Natural killer cell (primary cell): ENCODE measurements around the gene GON7. TPM values are rescaled to one million over a fixed set of nuclear protein-coding genes. Genes with fewer than 3 reads are reported as not detected.
"Not testable (repeated sequence)": the region's sequence is repeated elsewhere in the genome, so short reads cannot be mapped to it uniquely, and the experiment has no call there.

Source experiments
- ATAC-seq, 3 donors: fragments of 150-1000 bp in 2 of 3; fragments of 200-7000 bp in 1 of 3; cut with Tn5 transposase; 1 replicate in 1 of 3; 2 replicates in 2 of 3; pipeline ENCODE4 v1.10.0; 2021; ENCODE audit warnings: mild to moderate bottlenecking in 2 of 3, moderate library complexity in 2 of 3
- DNase-seq, 2 donors: peaks; one replicate each; pipeline versions ENCODE4 v3.0.0 to v3.0.0-alpha.2; 2013 to 2021; ENCODE audit warnings: mixed read lengths in 1 of 2
- H3K27ac ChIP-seq: one replicate; pipeline ENCODE4 v1.5.1; 2013; ENCODE audit warnings: mild to moderate bottlenecking, low read length
- H3K27me3 ChIP-seq: one replicate; pipeline ENCODE4 v1.6.1; 2013; ENCODE audit warnings: low read length; ENCODE audit not compliant: control insufficient read depth, insufficient read depth
- H3K36me3 ChIP-seq: one replicate; pipeline ENCODE4 v1.6.1; 2013; ENCODE audit warnings: low read length; ENCODE audit not compliant: control insufficient read depth, insufficient read depth
- H3K4me1 ChIP-seq: one replicate; pipeline ENCODE4 v1.6.1; 2013; ENCODE audit warnings: low read length; ENCODE audit not compliant: control insufficient read depth, insufficient read depth
- H3K4me3 ChIP-seq: one replicate; pipeline ENCODE4 v1.5.1; 2013; ENCODE audit warnings: low read length
- H3K9me3 ChIP-seq: one replicate; pipeline ENCODE4 v1.6.1; 2013; ENCODE audit warnings: low read length; ENCODE audit not compliant: control insufficient read depth, insufficient read depth
- H3K27ac Mint-ChIP-seq, 2 donors: one replicate each; pipeline ENCODE4 v1.8.0; 2022; ENCODE audit warnings: mild to moderate bottlenecking in 2 of 2, mixed read lengths in 2 of 2, moderate library complexity in 1 of 2
- H3K27me3 Mint-ChIP-seq, 2 donors: one replicate each; pipeline ENCODE4 v1.8.0; 2022; ENCODE audit warnings: low read depth in 2 of 2, mixed read lengths in 2 of 2
- H3K36me3 Mint-ChIP-seq: one replicate; pipeline ENCODE4 v1.8.0; 2022; ENCODE audit warnings: mixed read lengths
- H3K4me1 Mint-ChIP-seq, 2 donors: one replicate each; pipeline ENCODE4 v1.8.0; 2022; ENCODE audit warnings: mixed read lengths in 2 of 2
- H3K4me3 Mint-ChIP-seq: one replicate; pipeline ENCODE4 v1.8.0; 2022; ENCODE audit warnings: mild to moderate bottlenecking, moderate library complexity, mixed read lengths
- H3K9me3 Mint-ChIP-seq, 2 donors: one replicate each; pipeline ENCODE4 v1.8.0; 2022; ENCODE audit warnings: mixed read lengths in 2 of 2
- WGBS: methylation state at CpG from one replicate; pipeline ENCODE4 v1.1.7; 2013; ENCODE audit warnings: missing lambda C conversion rate; ENCODE audit not compliant: insufficient coverage; 5-methylcytosine and 5-hydroxymethylcytosine counted together
- intact Hi-C: fragments of 100-400 bp; cut with micrococcal nuclease; formaldehyde crosslinking; loops from one replicate; pipeline ENCODE4 v1.14.2; 2022
- total RNA-seq, 4 donors: library from RNA; stranded (reverse); fragments of 120-200 nt in 1 of 4; gene quantifications; one replicate each; pipeline versions ENCODE4 v1.2.3 to v1.2.4, GENCODE V29; 2013 to 2022
- TF ChIP-seq, protein P1 (sequence below): fragments of 200-600 bp; IDR thresholded peaks from one replicate; pipeline ENCODE4 v1.8.0; 2022; ENCODE audit warnings: antibody characterized with exemption

The GON7 gene
- total RNA-seq, 3 donors from 2014 or later (not counting 1 experiment from before 2014, with no cell fraction given): 3.2 to 6.6 (median 5.2) TPM

GRCh38 chr14:93175492-93175891, 31.4 kb downstream of the GON7 start:
- intact Hi-C loops: no loop called here
- no peak overlapping the region for H3K27ac Mint-ChIP-seq
- ATAC-seq (no peak), DNase-seq (no peak)
- no peaks in the 10 kb centered on the region for H3K36me3 Mint-ChIP-seq
- no peaks in the 10 kb centered on the region for H3K9me3 Mint-ChIP-seq
- H3K36me3 ChIP-seq: no peaks in the 10 kb centered on the region
- no peak overlapping the region for H3K4me3 Mint-ChIP-seq
- H3K4me1 Mint-ChIP-seq: no peaks in the 10 kb centered on the region
- H3K4me3 ChIP-seq: no peak overlapping the region
- TF ChIP-seq, protein P1, sequence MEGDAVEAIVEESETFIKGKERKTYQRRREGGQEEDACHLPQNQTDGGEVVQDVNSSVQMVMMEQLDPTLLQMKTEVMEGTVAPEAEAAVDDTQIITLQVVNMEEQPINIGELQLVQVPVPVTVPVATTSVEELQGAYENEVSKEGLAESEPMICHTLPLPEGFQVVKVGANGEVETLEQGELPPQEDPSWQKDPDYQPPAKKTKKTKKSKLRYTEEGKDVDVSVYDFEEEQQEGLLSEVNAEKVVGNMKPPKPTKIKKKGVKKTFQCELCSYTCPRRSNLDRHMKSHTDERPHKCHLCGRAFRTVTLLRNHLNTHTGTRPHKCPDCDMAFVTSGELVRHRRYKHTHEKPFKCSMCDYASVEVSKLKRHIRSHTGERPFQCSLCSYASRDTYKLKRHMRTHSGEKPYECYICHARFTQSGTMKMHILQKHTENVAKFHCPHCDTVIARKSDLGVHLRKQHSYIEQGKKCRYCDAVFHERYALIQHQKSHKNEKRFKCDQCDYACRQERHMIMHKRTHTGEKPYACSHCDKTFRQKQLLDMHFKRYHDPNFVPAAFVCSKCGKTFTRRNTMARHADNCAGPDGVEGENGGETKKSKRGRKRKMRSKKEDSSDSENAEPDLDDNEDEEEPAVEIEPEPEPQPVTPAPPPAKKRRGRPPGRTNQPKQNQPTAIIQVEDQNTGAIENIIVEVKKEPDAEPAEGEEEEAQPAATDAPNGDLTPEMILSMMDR: no peak
- WGBS: 97% methylated on average over 3 of the region's 6 CpGs
- H3K4me1 ChIP-seq: no peaks in the 10 kb centered on the region
- H3K27ac ChIP-seq: no peak overlapping the region
- H3K9me3 ChIP-seq: no peaks in the 10 kb centered on the region
- H3K27me3 Mint-ChIP-seq: peaks cover 0 to 2% of the 10 kb centered on the region in 2 donors
- no peaks in the 10 kb centered on the region for H3K27me3 ChIP-seq

- H3K27ac ChIP-seq, H3K36me3 ChIP-seq, ATAC-seq, H3K27ac Mint-ChIP-seq, intact Hi-C loops, DNase-seq, H3K27me3 Mint-ChIP-seq, H3K9me3 ChIP-seq, H3K36me3 Mint-ChIP-seq, H3K27me3 ChIP-seq, H3K4me3 ChIP-seq, H3K4me1 ChIP-seq, H3K4me1 Mint-ChIP-seq, H3K9me3 Mint-ChIP-seq, H3K4me3 Mint-ChIP-seq: not testable (repeated sequence)
- 89% methylated on average over 5 of the region's 5 CpGs for WGBS
These were observed 32.1 kb downstream of the GON7 start for GRCh38 chr14:93174731-93175130.

- H3K36me3 Mint-ChIP-seq: no peaks in the 10 kb centered on the region
- H3K4me1 Mint-ChIP-seq: no peaks in the 10 kb centered on the region
- peaks cover 0 to 2% of the 10 kb centered on the region in 2 donors for H3K27me3 Mint-ChIP-seq
- Histone ChIP-seq H3K9me3 (no peaks in the 10 kb centered on the region), H3K27me3 (no peaks in the 10 kb centered on the region), H3K4me1 (no peaks in the 10 kb centered on the region), H3K27ac (no peak overlapping the region), H3K36me3 (no peaks in the 10 kb centered on the region), H3K4me3 (no peak overlapping the region)
- ATAC-seq (no peak), DNase-seq (no peak)
- no peak overlapping the region for H3K4me3 Mint-ChIP-seq
- H3K9me3 Mint-ChIP-seq: no peaks in the 10 kb centered on the region
- H3K27ac Mint-ChIP-seq: no peak overlapping the region
- 82% methylated on average over 10 of the region's 10 CpGs for WGBS
- TF ChIP-seq, protein P1: no peak
- intact Hi-C loops: no loop called here
These were observed 32.9 kb downstream of the GON7 start for GRCh38 chr14:93173943-93174395.

GRCh38 chr14:93171376-93171775, 35.5 kb downstream of the GON7 start:
- ATAC-seq (no peak), DNase-seq (no peak)
- H3K9me3 ChIP-seq: no peaks in the 10 kb centered on the region
- H3K27me3 ChIP-seq: no peaks in the 10 kb centered on the region
- intact Hi-C loops: no loop called here
- no peaks in the 10 kb centered on the region for H3K36me3 ChIP-seq
- Mint-ChIP-seq H3K36me3 (no peaks in the 10 kb centered on the region), H3K4me3 (no peak overlapping the region), H3K27me3 (peaks cover 0 to 2% of the 10 kb centered on the region in 2 donors), H3K27ac (no peak overlapping the region), H3K4me1 (no peaks in the 10 kb centered on the region), H3K9me3 (no peaks in the 10 kb centered on the region)
- H3K4me1 ChIP-seq: no peaks in the 10 kb centered on the region
- H3K4me3 ChIP-seq: no peak overlapping the region
- H3K27ac ChIP-seq: no peak overlapping the region
- TF ChIP-seq, protein P1: no peak
- WGBS: 66% methylated on average over 4 of the region's 4 CpGs

DNA sequence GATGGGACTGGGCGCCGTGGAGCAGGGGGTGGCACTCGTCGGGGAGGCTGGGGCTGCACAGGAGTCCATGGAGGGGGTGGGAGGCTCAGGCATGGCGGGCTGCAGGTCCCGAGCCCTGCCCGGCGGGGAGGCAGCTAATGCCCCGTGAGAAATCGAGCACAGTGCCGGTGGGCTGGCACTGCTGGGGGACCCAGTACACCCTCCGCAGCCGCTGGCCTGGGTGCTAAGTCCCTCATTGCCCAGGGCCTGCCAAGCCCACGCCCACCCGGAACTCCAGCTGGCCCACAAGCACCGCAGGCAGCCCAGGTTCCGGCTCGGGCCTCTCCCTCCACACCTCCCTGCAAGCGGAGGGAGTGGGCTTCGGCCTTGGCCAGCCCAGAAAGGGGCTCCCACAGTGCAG, 36.7 kb downstream of the GON7 start:
- ATAC-seq, H3K4me1 ChIP-seq, H3K27me3 ChIP-seq, intact Hi-C loops, H3K9me3 ChIP-seq, H3K36me3 ChIP-seq, H3K4me3 ChIP-seq, H3K27ac ChIP-seq, H3K4me3 Mint-ChIP-seq, H3K27me3 Mint-ChIP-seq, DNase-seq, H3K36me3 Mint-ChIP-seq, H3K27ac Mint-ChIP-seq, H3K9me3 Mint-ChIP-seq, H3K4me1 Mint-ChIP-seq: not testable (repeated sequence)
- WGBS: 97% methylated on average over 20 of the region's 20 CpGs

- H3K4me1 Mint-ChIP-seq, intact Hi-C loops, H3K36me3 ChIP-seq, H3K27me3 ChIP-seq, H3K4me3 ChIP-seq, ATAC-seq, H3K27me3 Mint-ChIP-seq, H3K9me3 Mint-ChIP-seq, H3K9me3 ChIP-seq, H3K4me3 Mint-ChIP-seq, H3K4me1 ChIP-seq, DNase-seq, H3K27ac Mint-ChIP-seq, H3K36me3 Mint-ChIP-seq, H3K27ac ChIP-seq: not testable (repeated sequence)
- 96% methylated on average over 5 of the region's 6 CpGs for WGBS
These were observed 37.2 kb downstream of the GON7 start for GRCh38 chr14:93169619-93170018.
